ENCODE measurements around the gene ARHGAP21. TPM values are rescaled to one million over a fixed set of nuclear protein-coding genes. Genes with fewer than 3 reads are reported as not detected.

The ARHGAP21 gene
- total RNA-seq, 1 donor from 2014 or later: 40.0 TPM

- Mint-ChIP-seq H3K4me3 (ENCODE audit: low read depth) (no peak overlapping the region), H3K27me3 (ENCODE audit: low read depth) (no peaks in the 10 kb centered on the region), H3K27ac (no peak overlapping the region), H3K4me1 (ENCODE audit: low read depth) (peaks cover 3% of the 10 kb centered on the region), H3K9me3 (no peaks in the 10 kb centered on the region), H3K36me3 (ENCODE audit: low read depth) (no peaks in the 10 kb centered on the region)
- intact Hi-C loops (cut with micrococcal nuclease): no loop called here
- DNase-seq (ENCODE audit: low spot score): no peak
Measured at GRCh38 chr10:24569828-24570657, 153.6 kb downstream of the ARHGAP21 start.

GRCh38 chr10:24569330-24569796 lies 154.3 kb downstream of the ARHGAP21 start:
- Mint-ChIP-seq H3K9me3 (no peaks in the 10 kb centered on the region), H3K27me3 (ENCODE audit: low read depth) (peaks cover 1% of the 10 kb centered on the region), H3K4me3 (ENCODE audit: low read depth) (no peak overlapping the region), H3K4me1 (ENCODE audit: low read depth) (no peaks in the 10 kb centered on the region), H3K27ac (no peak overlapping the region), H3K36me3 (ENCODE audit: low read depth) (no peaks in the 10 kb centered on the region)
- DNase-seq (ENCODE audit: low spot score): no peak
- intact Hi-C loops (cut with micrococcal nuclease): no loop called here

- intact Hi-C loops (cut with micrococcal nuclease): no loop called here
- no peak overlapping the region for H3K4me3 Mint-ChIP-seq (ENCODE audit: low read depth)
- no peaks in the 10 kb centered on the region for H3K4me1 Mint-ChIP-seq (ENCODE audit: low read depth)
Measured at GRCh38 chr10:24568042-24568441, 155.6 kb downstream of the ARHGAP21 start.

GRCh38 chr10:24561453-24561852 lies 162.2 kb downstream of the ARHGAP21 start:
- Mint-ChIP-seq H3K27ac (no peak overlapping the region), H3K36me3 (ENCODE audit: low read depth) (no peaks in the 10 kb centered on the region), H3K27me3 (ENCODE audit: low read depth) (peaks cover 4% of the 10 kb centered on the region), H3K9me3 (no peaks in the 10 kb centered on the region), H3K4me3 (ENCODE audit: low read depth) (no peak overlapping the region), H3K4me1 (ENCODE audit: low read depth) (peaks cover 5% of the 10 kb centered on the region)
- intact Hi-C loops (cut with micrococcal nuclease): no loop called here
- no peak for DNase-seq (ENCODE audit: low spot score)

More at GRCh38 chr10:24568042-24568441, 155.6 kb downstream of the ARHGAP21 start:
- DNase-seq (ENCODE audit: low spot score): no peak
- H3K9me3 Mint-ChIP-seq: no peaks in the 10 kb centered on the region
- no peak overlapping the region for H3K27ac Mint-ChIP-seq
- no peaks in the 10 kb centered on the region for H3K36me3 Mint-ChIP-seq (ENCODE audit: low read depth)
- peaks cover 4% of the 10 kb centered on the region for H3K27me3 Mint-ChIP-seq (ENCODE audit: low read depth)

- Mint-ChIP-seq H3K36me3 (ENCODE audit: low read depth) (no peaks in the 10 kb centered on the region), H3K27ac (no peak overlapping the region), H3K4me3 (ENCODE audit: low read depth) (no peak overlapping the region), H3K4me1 (ENCODE audit: low read depth) (peaks cover 5% of the 10 kb centered on the region), H3K9me3 (no peaks in the 10 kb centered on the region), H3K27me3 (ENCODE audit: low read depth) (no peaks in the 10 kb centered on the region)
- no peak for DNase-seq (ENCODE audit: low spot score)
- intact Hi-C loops (cut with micrococcal nuclease): no loop called here
Measured at GRCh38 chr10:24556750-24557742, 166.6 kb downstream of the ARHGAP21 start.

- no peak for DNase-seq (ENCODE audit: low spot score)
- H3K36me3 Mint-ChIP-seq (ENCODE audit: low read depth): no peaks in the 10 kb centered on the region
- peaks cover 5% of the 10 kb centered on the region for H3K4me1 Mint-ChIP-seq (ENCODE audit: low read depth)
- H3K4me3 Mint-ChIP-seq (ENCODE audit: low read depth): no peak overlapping the region
- intact Hi-C loops (cut with micrococcal nuclease): no loop called here
- H3K9me3 Mint-ChIP-seq: no peaks in the 10 kb centered on the region
- H3K27ac Mint-ChIP-seq: no peak overlapping the region
- H3K27me3 Mint-ChIP-seq (ENCODE audit: low read depth): no peaks in the 10 kb centered on the region
Measured at GRCh38 chr10:24556126-24556749, 167.4 kb downstream of the ARHGAP21 start.

- Mint-ChIP-seq H3K36me3 (ENCODE audit: low read depth) (no peaks in the 10 kb centered on the region), H3K27ac (no peak overlapping the region), H3K4me3 (ENCODE audit: low read depth) (no peak overlapping the region), H3K27me3 (ENCODE audit: low read depth) (no peaks in the 10 kb centered on the region), H3K4me1 (ENCODE audit: low read depth) (peaks cover 5% of the 10 kb centered on the region), H3K9me3 (no peaks in the 10 kb centered on the region)
- no peak for DNase-seq (ENCODE audit: low spot score)
- intact Hi-C loops (cut with micrococcal nuclease): no loop called here
Measured at GRCh38 chr10:24554036-24554435, 169.7 kb downstream of the ARHGAP21 start.

GRCh38 chr10:24553051-24553612 lies 170.6 kb downstream of the ARHGAP21 start:
- Mint-ChIP-seq H3K27me3 (ENCODE audit: low read depth) (no peaks in the 10 kb centered on the region), H3K9me3 (no peaks in the 10 kb centered on the region), H3K36me3 (ENCODE audit: low read depth) (no peaks in the 10 kb centered on the region), H3K4me3 (ENCODE audit: low read depth) (no peak overlapping the region), H3K4me1 (ENCODE audit: low read depth) (peaks cover 5% of the 10 kb centered on the region), H3K27ac (no peak overlapping the region)
- intact Hi-C loops (cut with micrococcal nuclease): no loop called here
- no peak for DNase-seq (ENCODE audit: low spot score)

GRCh38 chr10:24552346-24553016 lies 171.2 kb downstream of the ARHGAP21 start:
- H3K36me3 Mint-ChIP-seq (ENCODE audit: low read depth): no peaks in the 10 kb centered on the region
- intact Hi-C loops (cut with micrococcal nuclease): no loop called here
- DNase-seq (ENCODE audit: low spot score): peak; percentile 11
- no peak overlapping the region for H3K27ac Mint-ChIP-seq
- H3K4me3 Mint-ChIP-seq (ENCODE audit: low read depth): no peak overlapping the region
- no peaks in the 10 kb centered on the region for H3K9me3 Mint-ChIP-seq
- H3K4me1 Mint-ChIP-seq (ENCODE audit: low read depth): peaks cover 5% of the 10 kb centered on the region
- no peaks in the 10 kb centered on the region for H3K27me3 Mint-ChIP-seq (ENCODE audit: low read depth)

GRCh38 chr10:24551161-24551560 lies 172.5 kb downstream of the ARHGAP21 start:
- no peak for DNase-seq (ENCODE audit: low spot score)
- H3K9me3 Mint-ChIP-seq: no peaks in the 10 kb centered on the region
- H3K27ac Mint-ChIP-seq: no peak overlapping the region
- H3K4me1 Mint-ChIP-seq (ENCODE audit: low read depth): no peaks in the 10 kb centered on the region
- intact Hi-C loops (cut with micrococcal nuclease): no loop called here
- peaks cover 2% of the 10 kb centered on the region for H3K27me3 Mint-ChIP-seq (ENCODE audit: low read depth)
- H3K36me3 Mint-ChIP-seq (ENCODE audit: low read depth): no peaks in the 10 kb centered on the region
- no peak overlapping the region for H3K4me3 Mint-ChIP-seq (ENCODE audit: low read depth)

GRCh38 chr10:24550680-24551079 lies 173.0 kb downstream of the ARHGAP21 start:
- no peak overlapping the region for H3K27ac Mint-ChIP-seq
- H3K36me3 Mint-ChIP-seq (ENCODE audit: low read depth): no peaks in the 10 kb centered on the region
- no peak for DNase-seq (ENCODE audit: low spot score)
- intact Hi-C loops (cut with micrococcal nuclease): no loop called here
- H3K27me3 Mint-ChIP-seq (ENCODE audit: low read depth): peaks cover 2% of the 10 kb centered on the region
- no peaks in the 10 kb centered on the region for H3K9me3 Mint-ChIP-seq
- no peak overlapping the region for H3K4me3 Mint-ChIP-seq (ENCODE audit: low read depth)
- H3K4me1 Mint-ChIP-seq (ENCODE audit: low read depth): no peaks in the 10 kb centered on the region

GRCh38 chr10:24545585-24545984 lies 178.1 kb downstream of the ARHGAP21 start:
- no peak overlapping the region for H3K4me3 Mint-ChIP-seq (ENCODE audit: low read depth)
- H3K9me3 Mint-ChIP-seq: no peaks in the 10 kb centered on the region
- no peaks in the 10 kb centered on the region for H3K4me1 Mint-ChIP-seq (ENCODE audit: low read depth)
- H3K27me3 Mint-ChIP-seq (ENCODE audit: low read depth): peaks cover 5% of the 10 kb centered on the region
- no peak overlapping the region for H3K27ac Mint-ChIP-seq
- no peak for DNase-seq (ENCODE audit: low spot score)
- intact Hi-C loops (cut with micrococcal nuclease): no loop called here
- H3K36me3 Mint-ChIP-seq (ENCODE audit: low read depth): no peaks in the 10 kb centered on the region

Data from activated T-helper 2 cell treated with anti-CD3 and anti-CD28 coated beads, Interferon-gamma antibody, Interleukin-2, Interleukin-4, amounts not matched to agents 10 μg/mL and 5 μg/mL and 100 μg/mL, durations not matched to agents 14 hours and 24 hours and 36 hours (primary cell).